ENCODE data around the gene PLXNA4. TPM values are rescaled to one million over a fixed set of nuclear protein-coding genes. Genes with fewer than 3 reads are reported as not detected.

PLXNA4 gene
- total RNA-seq, 1 donor: 2.6 TPM

GRCh38 chr7:132561763-132562162, 14.5 kb downstream of the PLXNA4 start:
- Histone ChIP-seq H3K4me3 (ENCODE audit: low read length) (no peak overlapping the region), H3K4me1 (ENCODE audit: insufficient read depth, low read length) (no peaks in the 10 kb centered on the region), H3K9me3 (ENCODE audit: low read depth, low read length) (no peaks in the 10 kb centered on the region)

GRCh38 chr7:132560825-132561529, 15.3 kb downstream of the PLXNA4 start:
- H3K4me3 ChIP-seq (ENCODE audit: low read length): no peak overlapping the region
- H3K4me1 ChIP-seq (ENCODE audit: insufficient read depth, low read length): no peaks in the 10 kb centered on the region
- H3K9me3 ChIP-seq (ENCODE audit: low read depth, low read length): no peaks in the 10 kb centered on the region
- peaks cover 10% of the 10 kb centered on the region for H3K27me3 ChIP-seq (ENCODE audit: insufficient read depth, low read length)

More at GRCh38 chr7:132561763-132562162, 14.5 kb downstream of the PLXNA4 start:
- peaks cover 17% of the 10 kb centered on the region for H3K27me3 ChIP-seq (ENCODE audit: insufficient read depth, low read length)

- peaks cover 5% of the 10 kb centered on the region for H3K27me3 ChIP-seq (ENCODE audit: insufficient read depth, low read length)
- no peak overlapping the region for H3K4me3 ChIP-seq (ENCODE audit: low read length)
- no peaks in the 10 kb centered on the region for H3K9me3 ChIP-seq (ENCODE audit: low read depth, low read length)
- H3K4me1 ChIP-seq (ENCODE audit: insufficient read depth, low read length): no peaks in the 10 kb centered on the region
Observed at GRCh38 chr7:132560105-132560504, 16.2 kb downstream of the PLXNA4 start.

GRCh38 chr7:132558815-132559214, 17.5 kb downstream of the PLXNA4 start:
- Histone ChIP-seq H3K4me1 (ENCODE audit: insufficient read depth, low read length) (no peaks in the 10 kb centered on the region), H3K4me3 (ENCODE audit: low read length) (no peak overlapping the region), H3K27me3 (ENCODE audit: insufficient read depth, low read length) (no peaks in the 10 kb centered on the region), H3K9me3 (ENCODE audit: low read depth, low read length) (no peaks in the 10 kb centered on the region)

GRCh38 chr7:132557489-132558044, 18.7 kb downstream of the PLXNA4 start:
- Histone ChIP-seq H3K27me3 (ENCODE audit: insufficient read depth, low read length) (no peaks in the 10 kb centered on the region), H3K9me3 (ENCODE audit: low read depth, low read length) (no peaks in the 10 kb centered on the region), H3K4me3 (ENCODE audit: low read length) (no peak overlapping the region), H3K4me1 (ENCODE audit: insufficient read depth, low read length) (no peaks in the 10 kb centered on the region)

- H3K4me1 ChIP-seq (ENCODE audit: insufficient read depth, low read length): no peaks in the 10 kb centered on the region
- H3K27me3 ChIP-seq (ENCODE audit: insufficient read depth, low read length): peaks cover 2% of the 10 kb centered on the region
- H3K4me3 ChIP-seq (ENCODE audit: low read length): no peak overlapping the region
- H3K9me3 ChIP-seq (ENCODE audit: low read depth, low read length): no peaks in the 10 kb centered on the region
Observed at GRCh38 chr7:132554446-132554845, 21.8 kb downstream of the PLXNA4 start.

- no peak overlapping the region for H3K4me3 ChIP-seq (ENCODE audit: low read length)
- no peaks in the 10 kb centered on the region for H3K9me3 ChIP-seq (ENCODE audit: low read depth, low read length)
- peaks cover 2% of the 10 kb centered on the region for H3K27me3 ChIP-seq (ENCODE audit: insufficient read depth, low read length)
- no peaks in the 10 kb centered on the region for H3K4me1 ChIP-seq (ENCODE audit: insufficient read depth, low read length)
Observed at GRCh38 chr7:132553031-132553430, 23.2 kb downstream of the PLXNA4 start.

- H3K9me3 ChIP-seq (ENCODE audit: low read depth, low read length): no peaks in the 10 kb centered on the region
- peaks cover 2% of the 10 kb centered on the region for H3K27me3 ChIP-seq (ENCODE audit: insufficient read depth, low read length)
- H3K4me1 ChIP-seq (ENCODE audit: insufficient read depth, low read length): no peaks in the 10 kb centered on the region
- no peak overlapping the region for H3K4me3 ChIP-seq (ENCODE audit: low read length)
Observed at GRCh38 chr7:132551886-132552285, 24.4 kb downstream of the PLXNA4 start.

- H3K27me3 ChIP-seq (ENCODE audit: insufficient read depth, low read length): peaks cover 2% of the 10 kb centered on the region
- H3K4me3 ChIP-seq (ENCODE audit: low read length): no peak overlapping the region
- H3K4me1 ChIP-seq (ENCODE audit: insufficient read depth, low read length): no peaks in the 10 kb centered on the region
- no peaks in the 10 kb centered on the region for H3K9me3 ChIP-seq (ENCODE audit: low read depth, low read length)
Observed at GRCh38 chr7:132551439-132551838, 24.8 kb downstream of the PLXNA4 start.

GRCh38 chr7:132548489-132549078, 27.7 kb downstream of the PLXNA4 start:
- peaks cover 2% of the 10 kb centered on the region for H3K27me3 ChIP-seq (ENCODE audit: insufficient read depth, low read length)
- H3K4me3 ChIP-seq (ENCODE audit: low read length): no peak overlapping the region
- H3K9me3 ChIP-seq (ENCODE audit: low read depth, low read length): no peaks in the 10 kb centered on the region
- no peaks in the 10 kb centered on the region for H3K4me1 ChIP-seq (ENCODE audit: insufficient read depth, low read length)

- Histone ChIP-seq H3K27me3 (ENCODE audit: insufficient read depth, low read length) (peaks cover 2% of the 10 kb centered on the region), H3K4me3 (ENCODE audit: low read length) (no peak overlapping the region), H3K9me3 (ENCODE audit: low read depth, low read length) (no peaks in the 10 kb centered on the region), H3K4me1 (ENCODE audit: insufficient read depth, low read length) (no peaks in the 10 kb centered on the region)
Observed at GRCh38 chr7:132547821-132548220, 28.4 kb downstream of the PLXNA4 start.

GRCh38 chr7:132546366-132547127, 29.7 kb downstream of the PLXNA4 start:
- Histone ChIP-seq H3K4me1 (ENCODE audit: insufficient read depth, low read length) (no peaks in the 10 kb centered on the region), H3K4me3 (ENCODE audit: low read length) (no peak overlapping the region), H3K9me3 (ENCODE audit: low read depth, low read length) (no peaks in the 10 kb centered on the region), H3K27me3 (ENCODE audit: insufficient read depth, low read length) (peaks cover 2% of the 10 kb centered on the region)

- H3K4me1 ChIP-seq (ENCODE audit: insufficient read depth, low read length): no peaks in the 10 kb centered on the region
- H3K9me3 ChIP-seq (ENCODE audit: low read depth, low read length): no peaks in the 10 kb centered on the region
- H3K27me3 ChIP-seq (ENCODE audit: insufficient read depth, low read length): no peaks in the 10 kb centered on the region
- H3K4me3 ChIP-seq (ENCODE audit: low read length): no peak overlapping the region
Observed at GRCh38 chr7:132545756-132546155, 30.5 kb downstream of the PLXNA4 start.

GRCh38 chr7:132544999-132545398, 31.3 kb downstream of the PLXNA4 start:
- Histone ChIP-seq H3K27me3 (ENCODE audit: insufficient read depth, low read length) (no peaks in the 10 kb centered on the region), H3K9me3 (ENCODE audit: low read depth, low read length) (no peaks in the 10 kb centered on the region), H3K4me1 (ENCODE audit: insufficient read depth, low read length) (no peaks in the 10 kb centered on the region), H3K4me3 (ENCODE audit: low read length) (no peak overlapping the region)

- H3K4me1 ChIP-seq (ENCODE audit: insufficient read depth, low read length): no peaks in the 10 kb centered on the region
- no peaks in the 10 kb centered on the region for H3K27me3 ChIP-seq (ENCODE audit: insufficient read depth, low read length)
- H3K9me3 ChIP-seq (ENCODE audit: low read depth, low read length): no peaks in the 10 kb centered on the region
Observed at GRCh38 chr7:132544025-132544424, 32.2 kb downstream of the PLXNA4 start.

More at GRCh38 chr7:132544025-132544424, 32.2 kb downstream of the PLXNA4 start:
- H3K4me3 ChIP-seq (ENCODE audit: low read length): no peak overlapping the region
